ENCODE results near the gene INS.

The INS gene

DNA sequence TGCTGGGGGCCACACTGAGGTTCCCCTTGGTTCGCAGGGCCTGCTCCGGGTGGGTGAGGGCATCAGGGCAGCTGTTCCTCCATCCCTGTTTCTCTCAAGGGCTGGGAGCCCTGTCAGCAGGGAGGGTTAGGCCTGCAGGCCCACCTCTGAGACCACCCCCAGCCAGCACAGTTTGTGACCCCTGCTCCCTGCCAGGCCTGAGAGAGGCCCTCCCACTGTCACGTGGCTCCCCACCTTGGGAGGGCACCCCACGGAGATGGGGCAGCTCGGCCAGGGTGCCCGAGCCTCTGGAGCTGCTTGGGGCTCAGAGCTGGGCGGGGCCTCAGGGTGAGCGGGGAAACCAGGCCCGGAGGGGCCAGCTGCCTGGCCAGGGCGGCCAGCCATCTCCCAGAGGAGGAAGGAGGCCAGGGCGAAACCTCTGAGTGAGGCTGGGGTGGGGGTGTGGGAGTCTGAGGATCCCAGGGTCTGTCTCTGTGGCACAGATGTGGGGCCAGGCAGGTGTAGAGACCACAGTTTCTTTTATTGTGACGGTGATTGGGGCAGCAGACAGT lies 2.5 kb upstream of the INS start:
- TF ChIP-seq CTCF (IDR thresholded peaks at IDR 0.05; ENCODE audit: low read length, missing control alignments): no peak
- no peak overlapping the region for H3K4me3 ChIP-seq (replicated peaks; ENCODE audit: low read depth, low read length)
- no peak for DNase-seq (ENCODE audit: low read depth)

GRCh38 chr11:2159536-2160413 lies 1.2 kb downstream of the INS start:
- H3K4me3 ChIP-seq (replicated peaks; ENCODE audit: low read depth, low read length): no peak overlapping the region
- no peak for TF ChIP-seq CTCF (IDR thresholded peaks at IDR 0.05; ENCODE audit: low read length, missing control alignments)
- DNase-seq (ENCODE audit: low read depth): no peak

GRCh38 chr11:2158966-2159365 lies 2.0 kb downstream of the INS start:
- no peak for TF ChIP-seq CTCF (IDR thresholded peaks at IDR 0.05; ENCODE audit: low read length, missing control alignments)
- DNase-seq (ENCODE audit: low read depth): no peak
- no peak overlapping the region for H3K4me3 ChIP-seq (replicated peaks; ENCODE audit: low read depth, low read length)

GRCh38 chr11:2158296-2158737 lies 2.7 kb downstream of the INS start:
- H3K4me3 ChIP-seq (replicated peaks; ENCODE audit: low read depth, low read length): no peak overlapping the region
- DNase-seq (ENCODE audit: low read depth): no peak
- TF ChIP-seq CTCF (IDR thresholded peaks at IDR 0.05; ENCODE audit: low read length, missing control alignments): no peak

DNA sequence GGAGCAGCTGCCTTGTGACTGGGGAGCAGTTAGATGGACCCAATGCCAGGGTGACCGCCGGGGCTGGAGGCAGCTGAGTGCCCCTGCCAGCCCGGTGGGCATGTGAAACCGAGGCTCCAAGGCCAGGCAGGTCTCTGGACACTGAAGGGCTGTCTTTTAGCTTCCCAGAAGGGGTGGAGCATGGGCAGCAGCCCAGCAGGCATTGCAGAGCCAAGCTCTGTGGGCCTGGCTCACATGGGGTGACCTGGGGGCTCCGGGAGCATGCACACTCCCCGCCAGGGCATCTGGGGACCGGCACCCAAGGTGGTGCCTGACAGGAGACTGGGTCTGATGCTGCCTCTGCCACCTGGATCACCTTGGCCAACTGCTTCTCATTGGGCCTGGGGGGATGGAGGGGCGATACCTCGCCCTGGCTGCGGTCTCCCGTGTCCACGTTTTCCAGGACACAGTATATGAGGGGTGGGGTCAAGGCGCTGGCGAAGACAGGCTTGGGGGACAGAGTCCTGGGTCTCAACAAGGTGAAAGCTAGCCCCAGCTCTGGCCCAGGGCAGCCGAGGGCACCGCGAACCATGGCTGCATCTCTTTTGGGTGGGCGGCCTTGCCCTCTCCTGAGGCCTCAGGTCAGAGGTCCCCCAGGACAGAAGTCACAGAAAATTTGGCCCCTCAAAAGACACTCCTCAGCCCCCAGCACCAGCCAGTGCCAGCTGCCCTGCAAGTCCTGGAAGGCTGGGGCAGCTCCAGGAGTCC lies 3.5 kb downstream of the INS start:
- DNase-seq (ENCODE audit: low read depth): no peak
- H3K4me3 ChIP-seq (replicated peaks; ENCODE audit: low read depth, low read length): no peak overlapping the region
- no peak for TF ChIP-seq CTCF (IDR thresholded peaks at IDR 0.05; ENCODE audit: low read length, missing control alignments)

GRCh38 chr11:2156416-2157182 lies 4.4 kb downstream of the INS start:
- peak; percentile 57 for DNase-seq (ENCODE audit: low read depth)
- no peak overlapping the region for H3K4me3 ChIP-seq (replicated peaks; ENCODE audit: low read depth, low read length)
- TF ChIP-seq CTCF (IDR thresholded peaks at IDR 0.05; ENCODE audit: low read length, missing control alignments): peak; percentile 83

All from fibroblast of pulmonary artery (primary cell).